ENCODE measurements around the gene KLHL25. TPM values are rescaled to one million over a fixed set of nuclear protein-coding genes. Genes with fewer than 3 reads are reported as not detected.
A peak's percentile ranks its signal among the peaks of the same experiment; 100 is the strongest.

The KLHL25 gene
- total RNA-seq, 1 experiment from 2014 or later: 18.4 TPM

- Histone ChIP-seq H3K14ac (ENCODE audit: insufficient read depth, low read length) (no peak overlapping the region), H3K27me3 (ENCODE audit: insufficient read depth, low read length) (no peaks in the 10 kb centered on the region), H3K4me2 (ENCODE audit: insufficient read depth, insufficient read length, low read length) (no peak overlapping the region), H3K18ac (ENCODE audit: insufficient read length, low read depth, low read length) (no peak overlapping the region), H3K79me1 (ENCODE audit: insufficient read depth, low read depth, low read length, poor library complexity, severe bottlenecking) (no peaks in the 10 kb centered on the region), H3K4me1 (ENCODE audit: insufficient read depth, low read length) (no peaks in the 10 kb centered on the region; the same call in 1 of the 2 replicates), H3K23me2 (ENCODE audit: insufficient read length, low read depth, low read length, poor library complexity, severe bottlenecking) (no peaks in the 10 kb centered on the region), H3K27ac (ENCODE audit: insufficient read length, low read depth, low read length) (no peak overlapping the region), H3K9me3 (ENCODE audit: control insufficient read depth, low read depth, low read length) (no peaks in the 10 kb centered on the region), H2AK5ac (ENCODE audit: insufficient read length, low read length) (no peak overlapping the region), H4K20me1 (ENCODE audit: control insufficient read depth, insufficient read depth, insufficient read length) (no peaks in the 10 kb centered on the region), H2BK120ac (ENCODE audit: low read depth, low read length, poor library complexity, severe bottlenecking) (no peak overlapping the region), H3K23ac (ENCODE audit: insufficient read length, low read depth, low read length) (no peak overlapping the region), H3K9ac (ENCODE audit: extremely low read depth, insufficient read length, low read length) (no peak overlapping the region), H4K91ac (ENCODE audit: insufficient read length, low read depth, low read length) (no peak overlapping the region), H3K4ac (ENCODE audit: low read depth, low read length) (no peak overlapping the region), H2BK20ac (ENCODE audit: low read depth, low read length, poor library complexity, severe bottlenecking) (no peak overlapping the region), H2AFZ (ENCODE audit: low read length) (no peak overlapping the region), H3T11ph (ENCODE audit: low read length) (no peak overlapping the region), H2BK12ac (ENCODE audit: insufficient read length, low read depth, low read length) (no peak overlapping the region), H3K79me2 (ENCODE audit: insufficient read depth, low read length) (no peaks in the 10 kb centered on the region), H2BK15ac (ENCODE audit: low read depth, low read length) (no peak overlapping the region), H4K5ac (ENCODE audit: insufficient read length, low read depth, low read length) (no peak overlapping the region), H3K56ac (ENCODE audit: insufficient read length, low read depth, low read length) (no peak overlapping the region), H4K8ac (replicated peaks; ENCODE audit: insufficient read length, low read depth, low read length) (no peak overlapping the region), H2BK5ac (ENCODE audit: insufficient read length, low read length) (no peak overlapping the region)
- H3K36me3 Mint-ChIP-seq (ENCODE audit: insufficient read depth in 1 of 3, low read depth in 3 of 3): peaks cover 2 to 26% (median 18%) of the 10 kb centered on the region in 3 experiments; a peak in 5 of 7 replicates
- no peaks in the 10 kb centered on the region for H3K9me3 Mint-ChIP-seq
- H3K4me1 Mint-ChIP-seq: peaks cover 5 to 12% of the 10 kb centered on the region in 2 experiments
- WGBS (ENCODE audit: extremely low coverage, insufficient read length, low lambda C conversion rate): no CpG with 5 or more reads among the region's 7 CpGs
- no peak overlapping the region; a peak in 1 of 7 replicates for H3K27ac Mint-ChIP-seq
- no peak for DNase-seq
- TF ChIP-seq, protein P1, sequence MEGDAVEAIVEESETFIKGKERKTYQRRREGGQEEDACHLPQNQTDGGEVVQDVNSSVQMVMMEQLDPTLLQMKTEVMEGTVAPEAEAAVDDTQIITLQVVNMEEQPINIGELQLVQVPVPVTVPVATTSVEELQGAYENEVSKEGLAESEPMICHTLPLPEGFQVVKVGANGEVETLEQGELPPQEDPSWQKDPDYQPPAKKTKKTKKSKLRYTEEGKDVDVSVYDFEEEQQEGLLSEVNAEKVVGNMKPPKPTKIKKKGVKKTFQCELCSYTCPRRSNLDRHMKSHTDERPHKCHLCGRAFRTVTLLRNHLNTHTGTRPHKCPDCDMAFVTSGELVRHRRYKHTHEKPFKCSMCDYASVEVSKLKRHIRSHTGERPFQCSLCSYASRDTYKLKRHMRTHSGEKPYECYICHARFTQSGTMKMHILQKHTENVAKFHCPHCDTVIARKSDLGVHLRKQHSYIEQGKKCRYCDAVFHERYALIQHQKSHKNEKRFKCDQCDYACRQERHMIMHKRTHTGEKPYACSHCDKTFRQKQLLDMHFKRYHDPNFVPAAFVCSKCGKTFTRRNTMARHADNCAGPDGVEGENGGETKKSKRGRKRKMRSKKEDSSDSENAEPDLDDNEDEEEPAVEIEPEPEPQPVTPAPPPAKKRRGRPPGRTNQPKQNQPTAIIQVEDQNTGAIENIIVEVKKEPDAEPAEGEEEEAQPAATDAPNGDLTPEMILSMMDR (conservative IDR thresholded peaks at IDR 0.05): no peak
- no peak overlapping the region for H3K4me3 Mint-ChIP-seq
- H3K27me3 Mint-ChIP-seq (ENCODE audit: low read depth): no peaks in the 10 kb centered on the region
These were observed 84.3 kb downstream of the KLHL25 start for GRCh38 chr15:85710340-85710842.

Small RNA genes within 50 kb of the gene (microRNA-seq; reads per million reads assigned to microRNA genes)
- gene MIR1276 (ENCODE audit: borderline microRNAs expressed): 9.4 reads per million, percentile 46 among the genes with 10 or more reads in this experiment
- not detected for gene MIR548AP (ENCODE audit: borderline microRNAs expressed)
